HG02973 (cell line): ENCODE data around the gene GRB10.

Source experiments
- ATAC-seq: cut with Tn5 transposase; IDR thresholded peaks from one replicate; pipeline ENCODE4 v1.9.1; 2021; ENCODE audit warnings: moderate library complexity; ENCODE audit not compliant: unreplicated experiment

GRB10 gene

DNA sequence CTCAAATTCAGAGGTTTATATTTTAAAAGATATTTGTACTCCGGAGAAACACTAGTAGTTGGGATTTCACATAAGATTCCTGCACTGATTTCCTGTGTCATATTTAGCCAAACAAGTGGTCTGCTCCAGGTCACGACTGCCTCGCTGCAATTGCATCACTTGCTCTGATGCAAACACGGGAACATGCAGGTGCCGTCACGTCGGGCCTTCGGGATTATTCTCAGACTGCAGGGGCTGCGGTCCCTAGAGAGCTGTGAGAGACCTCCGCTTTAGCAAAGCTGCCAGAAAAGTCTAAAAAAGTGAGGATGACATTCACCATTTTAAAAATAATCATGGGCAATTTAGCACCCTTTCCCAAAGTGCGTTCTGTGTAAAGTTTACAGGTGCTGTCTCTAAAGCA lies 124.0 kb downstream of the GRB10 start:
- no peak for ATAC-seq

GRCh38 chr7:50657912-50658311 lies 124.8 kb downstream of the GRB10 start:
- ATAC-seq = no peak

DNA sequence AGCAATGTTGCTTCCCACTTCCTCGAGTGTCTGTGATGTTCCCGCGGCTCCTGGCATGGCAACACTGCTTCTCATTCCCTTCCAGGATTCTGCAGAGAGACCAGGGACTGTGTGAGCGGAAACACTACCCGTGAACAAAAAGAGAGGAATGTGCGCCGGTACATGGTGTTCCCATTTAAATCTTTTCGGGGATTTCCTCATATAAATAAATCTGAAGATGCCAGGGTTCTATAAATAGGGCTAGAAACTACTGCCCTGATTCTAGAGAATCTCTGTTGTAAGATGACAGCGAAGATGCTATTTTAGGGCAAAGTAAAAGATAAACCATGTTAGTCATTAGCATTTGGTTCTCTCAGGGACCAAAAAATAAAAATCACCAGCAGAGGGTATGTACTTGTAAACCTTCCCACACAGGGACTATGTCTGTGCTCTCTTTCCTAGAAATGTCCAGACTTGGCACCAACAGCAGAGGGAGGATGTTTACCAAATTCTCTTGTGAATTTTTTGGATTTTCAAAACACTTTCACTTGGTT lies 125.3 kb downstream of the GRB10 start:
- no peak for ATAC-seq

GRCh38 chr7:50656141-50656895 lies 126.4 kb downstream of the GRB10 start:
- ATAC-seq = no peak

DNA sequence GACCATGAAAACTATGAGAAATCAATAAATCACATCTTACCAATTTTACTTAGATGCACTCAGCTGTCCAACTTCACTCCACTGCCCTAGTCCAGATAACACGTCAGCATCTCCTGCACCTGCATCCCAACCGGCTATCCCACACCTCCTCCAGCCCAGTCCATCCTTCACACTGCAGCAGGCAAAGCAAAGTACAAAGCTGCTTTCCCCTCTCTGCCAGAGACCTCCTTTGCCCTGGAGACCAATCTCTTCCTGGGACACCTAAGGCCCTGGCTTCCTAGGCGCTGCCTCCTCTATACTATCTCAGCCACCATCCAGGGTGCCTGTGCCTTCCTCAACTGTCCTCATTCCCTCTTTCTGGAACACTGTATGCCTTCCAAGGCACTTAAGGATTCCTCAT lies 127.2 kb downstream of the GRB10 start:
- no peak for ATAC-seq

DNA sequence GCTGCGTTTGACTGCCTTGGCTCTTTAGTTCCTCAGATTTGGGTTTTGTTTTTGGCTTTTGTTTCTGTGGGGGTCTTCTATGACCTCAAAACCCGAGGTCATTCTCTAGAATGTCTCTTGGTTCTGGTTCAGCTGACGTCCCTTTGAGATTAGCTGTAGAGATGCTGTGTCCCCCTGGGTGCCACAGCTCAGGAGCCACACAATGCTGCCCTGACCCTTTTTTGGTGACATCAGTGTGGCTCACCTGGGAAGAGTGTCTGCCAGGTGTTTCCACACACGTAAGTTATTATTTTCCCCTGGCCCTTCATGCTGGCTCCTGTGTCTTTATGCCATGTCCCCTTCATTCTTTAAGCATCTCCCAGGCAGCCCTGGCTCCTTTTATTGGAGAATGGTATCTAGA lies 127.7 kb downstream of the GRB10 start:
- no peak for ATAC-seq

DNA sequence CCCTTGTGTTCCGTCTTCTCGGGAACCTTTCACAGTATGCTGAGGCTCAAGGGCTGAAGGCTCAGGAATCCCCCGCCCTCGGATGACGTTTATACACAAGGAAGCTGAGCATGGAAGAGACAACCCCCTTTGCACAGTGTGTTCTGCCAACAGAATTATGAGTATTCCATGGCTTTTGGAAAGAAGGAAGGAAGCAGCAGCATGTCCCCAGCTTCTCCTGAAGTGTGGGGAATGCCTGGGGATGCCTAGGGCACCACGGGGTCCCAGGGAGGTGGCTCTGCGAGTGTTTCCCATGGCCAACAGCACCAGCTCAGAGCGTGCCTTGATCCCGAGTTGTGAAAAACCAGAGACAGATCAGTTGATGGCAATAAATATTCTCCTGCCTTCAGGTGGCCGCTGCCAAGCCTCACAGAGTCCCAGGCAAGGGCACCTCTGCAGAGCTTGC lies 128.7 kb downstream of the GRB10 start:
- ATAC-seq = no peak

DNA sequence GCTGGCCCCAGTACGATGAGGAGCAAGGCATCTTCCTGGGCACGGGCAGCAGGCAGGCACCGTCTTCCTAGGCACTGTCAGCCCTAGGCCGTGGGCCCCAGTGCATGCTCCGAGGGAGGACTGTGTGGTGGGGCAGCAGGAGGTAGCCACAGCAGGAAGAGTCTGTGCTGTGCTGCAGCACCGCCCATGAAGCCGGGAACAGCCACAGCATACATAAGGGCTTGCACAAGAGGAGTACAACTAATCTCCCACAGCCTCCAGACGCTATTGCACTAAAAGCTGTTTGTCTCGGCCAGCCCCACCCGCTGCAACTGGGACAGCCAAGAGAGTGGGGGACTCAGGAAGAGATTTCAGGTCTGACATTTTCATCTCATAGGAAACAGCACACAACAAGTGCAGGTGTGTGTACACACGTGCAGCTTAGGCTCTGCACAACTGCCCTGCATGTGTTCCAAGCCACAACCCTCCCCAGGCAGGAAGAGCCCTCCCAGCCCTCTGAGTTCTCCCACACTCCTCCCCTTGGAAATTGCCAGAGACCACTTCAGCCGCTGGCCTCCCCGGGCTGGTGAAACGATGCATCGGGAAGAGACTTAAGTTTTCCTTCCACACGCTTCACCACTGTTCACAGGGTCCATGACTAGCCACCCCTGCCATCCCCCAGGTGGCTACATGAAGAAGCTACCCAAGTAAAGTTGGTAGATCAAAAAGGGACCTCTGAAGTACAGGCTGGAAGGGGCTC lies 129.4 kb downstream of the GRB10 start:
- no peak for ATAC-seq

- no peak for ATAC-seq
Measured at GRCh38 chr7:50652400-50653125, 130.1 kb downstream of the GRB10 start.

DNA sequence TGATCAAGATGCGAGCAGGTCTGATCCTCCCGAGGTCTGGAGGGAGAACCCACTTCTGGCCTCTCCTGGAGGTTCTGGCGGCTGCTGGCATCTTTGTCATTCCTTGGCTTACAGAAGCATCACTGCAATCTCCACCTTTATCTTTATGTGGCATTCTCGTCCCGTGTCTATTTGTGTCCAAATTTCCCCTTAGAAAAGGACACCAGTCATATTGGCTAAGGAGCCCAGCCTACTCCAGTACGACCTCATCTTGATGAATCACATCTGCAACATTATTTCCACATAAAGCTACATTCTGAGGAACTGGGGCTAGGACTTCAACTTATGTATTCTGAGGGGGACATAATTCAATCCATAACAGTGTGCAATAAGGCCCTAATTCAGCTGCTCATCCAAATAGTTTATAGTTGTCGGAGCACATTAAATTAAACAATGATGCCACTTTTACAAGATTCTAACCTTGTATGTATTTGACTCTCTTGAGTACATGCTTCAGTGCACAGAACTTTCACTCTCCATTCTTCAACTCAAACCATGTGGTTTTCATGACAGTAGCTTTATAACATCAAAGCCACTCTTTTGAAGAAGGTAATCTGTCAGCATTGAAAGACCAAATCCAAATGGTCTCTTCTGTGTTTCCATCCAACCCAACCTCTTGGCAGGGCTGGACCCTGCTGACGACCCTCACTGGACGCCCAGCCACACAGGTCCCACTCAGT lies 131.3 kb downstream of the GRB10 start:
- peak; percentile 46 for ATAC-seq

DNA sequence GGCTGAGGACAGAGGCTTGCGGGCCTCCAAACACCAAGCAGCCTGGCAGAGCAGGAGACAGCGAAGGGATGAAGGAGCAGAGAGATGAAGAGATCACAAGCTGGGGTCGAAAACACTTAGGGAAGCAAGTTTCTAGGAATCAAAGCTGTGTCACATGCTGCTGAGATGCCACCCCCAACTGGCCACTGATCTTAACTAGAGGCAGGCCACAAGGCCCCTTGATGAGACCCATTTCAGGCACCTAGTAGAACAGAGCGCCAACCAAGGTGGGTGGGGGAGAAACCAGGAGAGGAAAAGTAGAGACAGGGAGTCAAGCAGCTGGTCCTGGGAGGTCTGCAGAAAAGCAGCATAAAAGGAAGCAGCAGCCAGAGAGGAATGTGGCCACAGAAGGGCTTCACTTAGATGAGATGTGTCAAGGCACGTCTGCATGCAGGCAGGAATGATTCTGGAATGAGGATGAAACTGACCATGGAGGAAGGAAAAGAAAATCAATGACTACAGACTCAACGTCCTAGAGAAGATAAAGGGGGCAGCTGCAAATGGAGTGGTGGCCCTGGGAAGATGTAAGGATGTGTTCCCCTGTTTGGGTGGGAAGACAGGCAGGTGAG lies 132.5 kb downstream of the GRB10 start:
- ATAC-seq = no peak

- no peak for ATAC-seq
Measured at GRCh38 chr7:50649259-50649885, 133.3 kb downstream of the GRB10 start.

GRCh38 chr7:50648570-50649169 lies 134.0 kb downstream of the GRB10 start:
- no peak for ATAC-seq

DNA sequence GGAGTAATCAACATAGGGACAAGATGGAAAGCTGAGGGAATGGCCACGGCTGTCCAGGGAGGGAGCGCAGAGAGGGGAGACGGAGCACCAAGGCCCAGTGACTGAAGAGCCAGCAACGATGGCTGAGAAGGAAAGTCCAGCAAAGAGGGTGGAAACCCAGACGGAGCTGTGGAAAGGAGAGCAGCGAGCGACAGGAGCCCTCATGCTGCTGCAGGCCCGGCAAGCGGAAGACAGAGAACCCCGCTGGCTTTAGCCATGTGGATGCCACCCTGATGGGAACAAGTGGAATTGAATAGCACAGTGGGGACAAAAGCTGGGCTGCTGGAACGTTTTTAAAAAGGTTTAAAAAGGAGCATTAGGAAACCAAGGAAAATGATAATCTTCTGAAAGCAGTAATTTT lies 134.6 kb downstream of the GRB10 start:
- ATAC-seq = no peak

- no peak for ATAC-seq
Measured at GRCh38 chr7:50647286-50647980, 135.3 kb downstream of the GRB10 start.

GRCh38 chr7:50646069-50646468 lies 136.6 kb downstream of the GRB10 start:
- ATAC-seq = no peak

DNA sequence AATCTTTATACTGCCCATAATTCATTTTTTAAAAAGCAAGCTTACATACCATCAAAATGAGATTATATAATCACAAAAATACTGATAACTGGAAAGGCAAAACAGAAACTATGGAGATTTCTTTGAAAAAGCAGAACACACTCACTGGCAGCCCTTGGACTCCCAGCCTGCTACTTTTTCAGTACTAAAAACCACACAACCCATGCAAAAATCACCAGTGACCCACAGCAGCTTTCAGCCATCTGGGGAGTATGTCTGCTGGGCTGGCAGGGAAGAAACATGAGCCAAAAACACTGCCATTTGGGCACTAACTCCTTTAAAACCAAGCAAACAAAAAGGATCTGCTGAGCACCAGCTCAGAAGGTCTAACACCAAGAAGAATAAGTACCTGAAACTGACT lies 137.5 kb downstream of the GRB10 start:
- no peak for ATAC-seq

DNA sequence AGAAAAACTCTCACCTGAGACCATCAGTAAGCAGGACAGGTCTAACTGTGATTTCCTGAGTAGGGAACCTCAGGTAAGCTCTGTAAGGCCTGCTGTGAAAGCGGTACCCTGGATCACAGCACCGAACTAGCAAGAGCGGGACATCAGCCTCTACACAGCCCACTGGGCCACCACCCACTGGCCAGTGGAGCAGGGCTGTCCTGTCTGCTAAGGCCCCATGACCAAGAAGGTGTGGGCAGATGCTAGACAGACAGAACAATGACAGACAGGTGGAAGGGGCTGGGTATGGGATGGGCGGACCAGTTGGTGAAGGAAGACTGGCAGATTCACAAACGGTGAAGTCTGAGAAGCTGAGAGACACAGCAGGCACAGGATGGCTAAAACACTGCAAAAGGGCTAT lies 138.1 kb downstream of the GRB10 start:
- no peak for ATAC-seq

DNA sequence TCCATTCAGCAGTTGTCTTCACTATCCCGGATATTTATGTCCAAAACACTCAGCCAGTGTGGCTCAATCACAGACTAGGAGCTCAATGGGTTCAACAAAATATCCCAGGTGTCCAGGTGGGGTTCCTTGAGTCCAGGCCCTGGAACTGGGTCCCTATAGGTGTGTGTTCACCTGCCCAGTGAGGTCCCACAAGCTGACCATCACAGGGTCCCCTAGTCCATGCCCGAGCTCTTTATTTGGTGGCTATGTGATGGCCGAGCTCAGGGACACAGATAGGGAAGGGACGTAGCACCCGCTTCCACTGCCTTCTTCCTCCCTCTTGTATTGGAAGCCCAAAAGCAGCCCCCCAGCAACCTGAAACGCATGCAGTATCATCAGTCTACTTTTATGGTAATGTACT lies 138.6 kb downstream of the GRB10 start:
- no peak for ATAC-seq
